Measurements from ENCODE around the gene TARM1. TPM values are rescaled to one million over a fixed set of nuclear protein-coding genes. Genes with fewer than 3 reads are reported as not detected.
A peak's percentile ranks its signal among the peaks of the same experiment; 100 is the strongest.

TARM1 gene
- total and polyA plus RNA-seq, 2 donors (not counting 1 experiment from before 2014, with no cell fraction given): not detected

GRCh38 chr19:54114340-54115108 is 33.4 kb upstream of the TARM1 start:
- no peak for ATAC-seq (ENCODE audit: low read depth)

More at GRCh38 chr19:54114340-54115108, 33.4 kb upstream of the TARM1 start:
- DNase-seq: no peak
- intact Hi-C loops (cut with micrococcal nuclease): loop anchor here (1.0 to 10.0 kb wide), 7 partner anchors 12 to 1000 kb away; partner anchors contain the start of genes CNOT3, LENG1, MYADM and NDUFA3
- CTCF ChIA-PET: interaction anchor here (2.4 kb wide), 1 partner anchor 12 kb away, joined by 8 read pairs; the partner anchor contains the start of gene NDUFA3
- Mint-ChIP-seq H3K27ac (peak overlapping the region; percentile 87), H3K4me3 (peak overlapping the region; percentile 89), H3K4me1 (peaks cover 31% of the 10 kb centered on the region), H3K27me3 (no peaks in the 10 kb centered on the region), H3K9me3 (ENCODE audit: insufficient read depth) (no peaks in the 10 kb centered on the region)
- H4K20me1 ChIP-seq (ENCODE audit: control insufficient read depth, insufficient read depth, low read length, poor library complexity, severe bottlenecking): peaks cover 27% of the 10 kb centered on the region
- POLR2A ChIA-PET: interaction anchor here (1.0 to 2.3 kb wide), 7 partner anchors 12 to 334 kb away, joined by 3 to 25 read pairs (median 6); partner anchors contain the start of genes CNOT3, LENG1, LENG8 and NDUFA3
- H3K79me2 ChIP-seq (ENCODE audit: control insufficient read depth, insufficient read depth, low read length): peaks cover 51% of the 10 kb centered on the region
- peaks cover 14 to 25% of the 10 kb centered on the region in 2 donors for H3K4me1 ChIP-seq (ENCODE audit: control insufficient read depth in 2 of 2, insufficient read depth in 2 of 2, low read length in 2 of 2)
- no peaks in the 10 kb centered on the region for H3K9me3 ChIP-seq (ENCODE audit: control extremely low read depth in 1 of 3, control insufficient read depth in 2 of 3, insufficient read depth in 1 of 3, low read length in 2 of 3)
- peaks cover 2 to 27% of the 10 kb centered on the region in 2 experiments for H3K36me3 ChIP-seq (replicated peaks in 1 of 2; ENCODE audit: control extremely low read depth in 1 of 2, control insufficient read depth in 1 of 2, extremely low read depth in 1 of 2, insufficient read depth in 2 of 2, low read length in 1 of 2)
- peak overlapping the region; percentile 77 for H3K9ac ChIP-seq (ENCODE audit: low read length)
- TF ChIP-seq EZH2 (IDR thresholded peaks at IDR 0.05; ENCODE audit: borderline replicate concordance, insufficient read depth, low read depth, low read length, poor library complexity, severe bottlenecking): no peak
- no peak for TF ChIP-seq CTCF (IDR thresholded peaks at IDR 0.05)
- H3K4me3 ChIP-seq (ENCODE audit: control extremely low read depth in 1 of 5, extremely low read depth in 1 of 5, insufficient read depth in 1 of 5, low read depth in 2 of 5, low read length in 4 of 5): peak overlapping the region; percentile 71 to 86 (median 81)
- 2% methylated on average over 28 of the region's 28 CpGs for WGBS (ENCODE audit: insufficient coverage)
- H2AFZ ChIP-seq (ENCODE audit: insufficient read depth, low read depth, low read length, poor library complexity, severe bottlenecking): peak overlapping the region; percentile 95
- H3K4me2 ChIP-seq (replicated peaks; ENCODE audit: low read depth, low read length, poor library complexity, severe bottlenecking): peak overlapping the region; percentile 79
- H3K27me3 ChIP-seq (replicated peaks in 1 of 4; ENCODE audit: control extremely low read depth in 1 of 4, control insufficient read depth in 3 of 4, insufficient read depth in 4 of 4, low read length in 3 of 4): no peaks in the 10 kb centered on the region
- peak overlapping the region in 1 of 2 donors; percentile 78 for H3K27ac ChIP-seq (ENCODE audit: low read length in 2 of 2)
